ENCODE measurements around the gene NUDT17. TPM values are rescaled to one million over a fixed set of nuclear protein-coding genes. Genes with fewer than 3 reads are reported as not detected.
A peak's percentile ranks its signal among the peaks of the same experiment; 100 is the strongest.

NUDT17 gene
- total and polyA plus RNA-seq, 9 of the 15 experiments (the other 6 are each of a cell fraction or from before 2014, with no cell fraction given), result 2.1 to 10.0 (median 6.1) TPM

DNA sequence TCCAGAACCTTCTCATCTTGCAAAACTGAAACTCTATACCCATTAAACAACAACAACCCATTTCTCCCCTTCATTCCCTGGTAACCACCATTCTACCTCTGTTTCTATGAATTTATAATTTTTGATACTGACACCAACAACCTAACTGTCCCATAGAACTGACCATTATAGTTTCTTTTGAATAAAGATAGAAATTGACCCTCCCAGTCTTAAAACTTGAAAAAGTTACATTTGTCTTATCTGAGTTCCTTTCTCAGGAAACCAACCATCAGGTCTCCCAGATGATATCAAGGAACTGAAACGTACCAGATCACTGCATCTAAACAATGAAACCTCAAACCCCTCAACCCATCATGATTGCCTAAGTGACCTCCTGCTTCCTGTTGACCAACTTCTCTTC lies 48.7 kb upstream of the NUDT17 start:
- Histone ChIP-seq H2AFZ (ENCODE audit: low read depth, low read length) (no peak overlapping the region), H3K36me3 (ENCODE audit: control insufficient read depth, insufficient read depth, low read length) (peaks cover 9% of the 10 kb centered on the region; the same call in 2 of the 3 replicates), H3K27me3 (ENCODE audit: control insufficient read depth in 2 of 2, insufficient read depth in 2 of 2, low read length in 2 of 2) (no peaks in the 10 kb centered on the region), H4K20me1 (replicated peaks; ENCODE audit: control insufficient read depth, insufficient read depth, low read length) (no peaks in the 10 kb centered on the region), H3K4me2 (ENCODE audit: insufficient read depth, low read length) (no peak overlapping the region), H3K9me1 (ENCODE audit: control insufficient read depth, insufficient read depth, low read length) (no peaks in the 10 kb centered on the region), H3K27ac (ENCODE audit: extremely low read depth, low read depth, low read length) (no peak overlapping the region), H3K9ac (ENCODE audit: insufficient read depth in 1 of 2, low read depth in 2 of 2, low read length in 2 of 2) (no peak overlapping the region), H3K9me3 (replicated peaks; ENCODE audit: control insufficient read depth, insufficient read depth, low read depth, low read length) (peaks cover 15% of the 10 kb centered on the region), H3K79me2 (ENCODE audit: control insufficient read depth, insufficient read depth, low read length) (peaks cover 9% of the 10 kb centered on the region), H3K4me3 (no peak overlapping the region), H3K4me1 (replicated peaks in 1 of 2; ENCODE audit: control insufficient read depth in 2 of 2, insufficient read depth in 2 of 2, low read length in 2 of 2) (no peaks in the 10 kb centered on the region; a peak in 1 of 5 replicates)
- 25% methylated on average over 1 of the region's 1 CpG for WGBS (ENCODE audit: insufficient coverage, low coverage, missing lambda C conversion rate)
- POLR2A ChIA-PET, result no interaction called here
- CTCF ChIA-PET (ENCODE audit: low intra/inter-chr PET ratio), result no interaction called here
- no peak for DNase-seq (ENCODE audit: extremely low read depth in 1 of 4, low spot score in 3 of 4)
- in situ Hi-C loops (cut with MboI), result no loop called here
- TF ChIP-seq ZC3H11A (IDR thresholded peaks at IDR 0.05; ENCODE audit: low read depth, low read length) (no peak), TRIM24 (IDR thresholded peaks at IDR 0.05) (peak in 1 of 2 experiments; percentile 40; a peak in 1 of 4 replicates), C11orf30 (IDR thresholded peaks at IDR 0.05; ENCODE audit: low read depth) (no peak), RBM17 (IDR thresholded peaks at IDR 0.05; ENCODE audit: borderline replicate concordance, low read depth, low read length) (no peak), CBX3 (IDR thresholded peaks at IDR 0.05; ENCODE audit: borderline replicate concordance in 1 of 2, low read length in 2 of 2) (0 out of 3 replicates have a peak, but pooled peaks of 1 of the 2 experiments have one; percentile 18), RFX1 (IDR thresholded peaks at IDR 0.05) (no peak), GATA2 (CRISPR knock-in tag; IDR thresholded peaks at IDR 0.05) (no peak), TRIM28 (IDR thresholded peaks at IDR 0.05) (peak; percentile 87), FOXA3 (CRISPR knock-in tag; conservative IDR thresholded peaks at IDR 0.05 in 1 of 2, IDR thresholded peaks at IDR 0.05 in 1 of 2) (no peak), ARNT (IDR thresholded peaks at IDR 0.05) (no peak), MECOM (CRISPR knock-in tag; IDR thresholded peaks at IDR 0.05) (no peak), ERF (CRISPR knock-in tag; IDR thresholded peaks at IDR 0.05) (no peak)
- TF ChIP-seq, protein P1, sequence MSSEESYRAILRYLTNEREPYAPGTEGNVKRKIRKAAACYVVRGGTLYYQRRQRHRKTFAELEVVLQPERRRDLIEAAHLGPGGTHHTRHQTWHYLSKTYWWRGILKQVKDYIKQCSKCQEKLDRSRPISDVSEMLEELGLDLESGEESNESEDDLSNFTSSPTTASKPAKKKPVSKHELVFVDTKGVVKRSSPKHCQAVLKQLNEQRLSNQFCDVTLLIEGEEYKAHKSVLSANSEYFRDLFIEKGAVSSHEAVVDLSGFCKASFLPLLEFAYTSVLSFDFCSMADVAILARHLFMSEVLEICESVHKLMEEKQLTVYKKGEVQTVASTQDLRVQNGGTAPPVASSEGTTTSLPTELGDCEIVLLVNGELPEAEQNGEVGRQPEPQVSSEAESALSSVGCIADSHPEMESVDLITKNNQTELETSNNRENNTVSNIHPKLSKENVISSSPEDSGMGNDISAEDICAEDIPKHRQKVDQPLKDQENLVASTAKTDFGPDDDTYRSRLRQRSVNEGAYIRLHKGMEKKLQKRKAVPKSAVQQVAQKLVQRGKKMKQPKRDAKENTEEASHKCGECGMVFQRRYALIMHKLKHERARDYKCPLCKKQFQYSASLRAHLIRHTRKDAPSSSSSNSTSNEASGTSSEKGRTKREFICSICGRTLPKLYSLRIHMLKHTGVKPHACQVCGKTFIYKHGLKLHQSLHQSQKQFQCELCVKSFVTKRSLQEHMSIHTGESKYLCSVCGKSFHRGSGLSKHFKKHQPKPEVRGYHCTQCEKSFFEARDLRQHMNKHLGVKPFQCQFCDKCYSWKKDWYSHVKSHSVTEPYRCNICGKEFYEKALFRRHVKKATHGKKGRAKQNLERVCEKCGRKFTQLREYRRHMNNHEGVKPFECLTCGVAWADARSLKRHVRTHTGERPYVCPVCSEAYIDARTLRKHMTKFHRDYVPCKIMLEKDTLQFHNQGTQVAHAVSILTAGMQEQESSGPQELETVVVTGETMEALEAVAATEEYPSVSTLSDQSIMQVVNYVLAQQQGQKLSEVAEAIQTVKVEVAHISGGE (CRISPR knock-in tag; IDR thresholded peaks at IDR 0.05), result no peak
- TF ChIP-seq, protein P2, sequence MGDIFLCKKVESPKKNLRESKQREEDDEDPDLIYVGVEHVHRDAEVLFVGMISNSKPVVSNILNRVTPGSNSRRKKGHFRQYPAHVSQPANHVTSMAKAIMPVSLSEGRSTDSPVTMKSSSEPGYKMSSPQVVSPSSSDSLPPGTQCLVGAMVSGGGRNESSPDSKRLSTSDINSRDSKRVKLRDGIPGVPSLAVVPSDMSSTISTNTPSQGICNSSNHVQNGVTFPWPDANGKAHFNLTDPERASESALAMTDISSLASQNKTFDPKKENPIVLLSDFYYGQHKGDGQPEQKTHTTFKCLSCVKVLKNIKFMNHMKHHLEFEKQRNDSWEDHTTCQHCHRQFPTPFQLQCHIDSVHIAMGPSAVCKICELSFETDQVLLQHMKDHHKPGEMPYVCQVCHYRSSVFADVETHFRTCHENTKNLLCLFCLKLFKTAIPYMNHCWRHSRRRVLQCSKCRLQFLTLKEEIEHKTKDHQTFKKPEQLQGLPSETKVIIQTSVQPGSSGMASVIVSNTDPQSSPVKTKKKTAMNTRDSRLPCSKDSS (IDR thresholded peaks at IDR 0.05; ENCODE audit: low read depth, partially characterized antibody), result peak; percentile 49
- TF ChIP-seq, protein P3, sequence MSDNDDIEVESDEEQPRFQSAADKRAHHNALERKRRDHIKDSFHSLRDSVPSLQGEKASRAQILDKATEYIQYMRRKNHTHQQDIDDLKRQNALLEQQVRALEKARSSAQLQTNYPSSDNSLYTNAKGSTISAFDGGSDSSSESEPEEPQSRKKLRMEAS (CRISPR knock-in tag; IDR thresholded peaks at IDR 0.05), result no peak
- no peak for ATAC-seq
- no peak for FAIRE-seq
- intact Hi-C loops (cut with micrococcal nuclease), result no loop called here
- no TSS peak for BruUV-seq (replicated peaks)
